ENCODE measurements around the gene MORC2.

MORC2 gene

DNA sequence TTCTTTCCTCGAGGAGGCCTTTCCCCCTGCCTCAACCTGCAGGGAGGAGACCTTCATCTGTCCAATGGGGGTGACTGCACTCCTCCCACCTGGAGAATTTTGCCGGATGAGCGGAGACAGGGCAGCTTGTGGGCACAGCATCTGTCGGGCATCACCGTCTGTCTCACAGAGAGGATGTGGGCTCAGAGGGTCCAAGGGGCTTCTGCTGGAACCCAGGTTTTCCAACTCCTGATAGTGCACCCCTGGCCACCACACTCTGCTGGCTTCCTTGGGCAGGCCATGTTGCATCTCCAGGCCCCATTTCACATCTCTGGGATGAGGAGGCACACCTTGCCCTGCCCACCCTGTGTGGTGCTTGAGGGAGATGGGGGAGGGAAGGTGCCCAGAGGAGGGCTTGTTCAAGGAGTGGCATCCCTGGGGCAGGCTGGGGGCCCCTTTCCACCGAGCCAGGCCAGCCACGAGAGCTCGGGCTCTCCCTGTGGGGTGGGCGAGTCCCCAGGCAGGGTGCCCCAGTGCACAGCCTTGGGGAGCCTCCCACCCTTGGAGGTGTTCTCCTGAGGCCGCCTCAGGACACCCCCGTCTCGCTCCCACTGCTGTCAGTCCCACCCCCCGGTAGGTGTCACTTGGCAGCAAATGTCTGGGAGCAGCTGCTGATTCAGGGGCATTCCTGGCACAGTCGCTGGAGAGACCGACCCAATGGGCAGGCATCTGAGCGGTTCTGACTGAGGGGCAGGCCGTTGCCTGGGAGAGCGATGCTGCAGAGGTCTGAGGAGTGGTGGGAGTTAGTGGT is 84.2 kb downstream of the MORC2 start:
- DNase-seq = no peak

- peak; percentile 8 for DNase-seq
Measured at GRCh38 chr22:30883586-30884145, 84.9 kb downstream of the MORC2 start.

- DNase-seq = no peak
Measured at GRCh38 chr22:30882974-30883533, 85.5 kb downstream of the MORC2 start.

DNA sequence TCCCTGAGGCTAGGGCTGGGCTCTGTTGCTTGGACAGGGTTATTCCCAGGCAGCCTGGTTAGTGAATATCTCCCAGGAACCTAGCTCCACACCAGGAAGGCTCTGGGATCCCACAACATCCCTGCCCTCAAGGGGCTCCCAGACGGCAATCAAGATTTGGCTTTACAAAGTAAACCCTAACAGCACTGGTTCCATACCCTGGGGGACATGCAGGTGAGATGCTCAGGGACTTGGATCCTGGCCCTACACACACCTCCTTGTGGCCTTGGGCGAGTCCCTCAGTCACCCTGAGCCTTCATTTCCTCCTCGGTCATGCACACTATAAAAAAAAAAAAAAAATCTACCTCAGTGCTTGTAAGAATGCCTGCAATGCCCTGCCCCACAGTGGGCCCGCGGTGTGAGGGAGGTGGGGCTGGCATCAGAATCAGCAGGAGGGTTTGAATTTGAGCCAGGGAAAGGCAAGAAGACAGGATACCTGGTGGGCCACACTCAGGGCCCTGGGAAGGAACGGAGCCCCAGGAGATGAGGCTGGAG is 86.3 kb downstream of the MORC2 start:
- peak; percentile 14 for DNase-seq

DNA sequence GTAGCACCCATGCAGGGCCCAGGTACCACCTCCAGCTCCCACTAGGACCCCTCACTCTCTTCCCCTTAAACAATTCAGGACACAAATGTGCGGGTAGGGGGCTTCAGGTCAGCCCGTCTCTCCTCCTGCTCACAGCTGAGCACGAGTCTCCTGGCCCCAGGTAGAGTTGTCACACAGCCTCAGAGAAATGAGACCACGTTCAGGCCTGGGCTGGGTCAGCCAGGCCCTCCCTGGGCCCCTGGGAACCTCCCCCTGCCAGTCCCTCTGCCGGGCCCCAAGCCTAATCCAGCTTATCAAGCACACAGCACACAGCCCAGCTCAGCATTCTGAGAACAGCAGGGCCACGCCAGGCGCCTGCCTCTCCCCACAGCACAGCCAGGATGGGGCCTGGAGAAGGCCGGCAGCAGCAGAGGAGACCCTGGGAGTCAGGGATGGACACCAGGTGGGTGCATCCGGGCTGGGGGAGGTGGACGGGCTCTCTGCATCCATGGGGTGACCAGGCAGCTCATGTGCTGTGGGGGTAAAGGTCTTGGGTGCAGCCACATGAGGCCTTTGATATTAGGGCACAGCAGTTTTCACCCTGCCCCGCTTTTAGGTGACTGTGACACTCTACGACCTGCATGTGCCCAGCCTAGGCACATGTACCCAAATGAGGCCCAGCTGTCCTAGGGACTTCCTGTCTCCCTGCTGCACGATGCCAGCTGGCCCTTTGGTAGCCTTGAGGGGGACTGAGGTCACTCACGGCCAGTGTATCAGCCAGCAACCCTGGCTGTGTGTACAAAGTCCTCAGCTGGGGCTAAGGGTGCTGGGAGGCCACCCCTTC is 87.0 kb downstream of the MORC2 start:
- no peak for DNase-seq

DNA sequence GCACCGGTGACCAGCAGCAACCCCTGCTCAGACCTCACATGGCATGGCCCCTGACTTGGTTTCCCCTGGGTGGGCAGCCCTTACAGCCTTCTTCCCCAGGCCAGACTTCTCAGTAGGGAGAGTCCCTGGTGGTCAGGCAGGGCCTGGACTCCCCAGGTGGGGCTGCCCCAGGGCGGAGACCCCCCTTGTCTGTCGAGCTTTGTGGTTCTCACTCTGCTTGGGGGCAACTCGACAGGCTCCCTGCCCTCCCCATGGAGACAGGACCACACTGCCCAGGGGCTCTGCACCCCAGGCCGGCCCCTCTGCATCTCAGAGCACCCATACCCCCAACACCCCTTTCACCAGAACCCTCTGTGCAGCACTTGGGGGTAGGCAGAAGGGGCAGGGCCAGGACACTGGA is 87.7 kb downstream of the MORC2 start:
- no peak for DNase-seq

DNA sequence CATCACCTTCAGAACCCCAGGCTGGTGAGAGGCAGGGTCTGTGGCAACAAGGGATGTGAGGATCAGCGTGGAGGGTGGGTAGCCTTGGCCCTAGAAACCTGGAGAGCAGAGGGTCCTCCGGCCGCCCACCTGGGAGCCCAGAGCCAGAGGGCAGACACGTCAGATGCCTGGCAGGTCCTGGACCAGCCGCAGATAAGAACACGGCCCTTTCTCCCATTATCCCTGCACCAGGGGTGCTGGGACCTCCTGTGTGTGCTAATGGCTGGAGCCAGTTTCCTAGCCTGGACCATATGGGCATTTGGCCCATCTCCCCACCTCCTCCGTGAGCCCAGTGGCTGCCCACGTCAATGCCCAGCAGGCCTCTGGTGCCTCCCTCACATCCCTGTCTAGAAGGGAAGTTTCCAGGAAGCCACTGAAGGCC is 88.4 kb downstream of the MORC2 start:
- DNase-seq = no peak

DNA sequence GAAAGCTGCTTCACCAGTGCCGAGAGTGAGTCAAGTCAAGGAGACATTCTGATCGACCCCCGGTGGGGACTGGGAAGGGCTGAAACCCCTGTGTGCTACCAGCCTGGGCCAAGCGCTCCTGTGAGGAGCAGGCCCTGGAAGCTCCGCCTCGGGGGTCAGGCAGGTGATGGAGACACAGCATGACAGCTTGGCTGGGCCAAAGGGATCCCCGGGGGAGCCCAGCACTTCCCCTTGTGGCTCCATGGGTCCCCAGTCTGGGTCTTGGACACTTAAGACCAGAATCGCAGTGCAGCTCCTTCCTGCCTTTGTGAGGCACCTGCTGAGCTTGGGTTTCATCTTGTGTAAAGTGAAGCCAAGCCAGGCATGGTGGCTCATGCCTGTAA is 89.2 kb downstream of the MORC2 start:
- no peak for DNase-seq

- DNase-seq = no peak
Measured at GRCh38 chr22:30878516-30879414, 89.8 kb downstream of the MORC2 start.

- no peak for DNase-seq
Measured at GRCh38 chr22:30877662-30878515, 90.7 kb downstream of the MORC2 start.

DNA sequence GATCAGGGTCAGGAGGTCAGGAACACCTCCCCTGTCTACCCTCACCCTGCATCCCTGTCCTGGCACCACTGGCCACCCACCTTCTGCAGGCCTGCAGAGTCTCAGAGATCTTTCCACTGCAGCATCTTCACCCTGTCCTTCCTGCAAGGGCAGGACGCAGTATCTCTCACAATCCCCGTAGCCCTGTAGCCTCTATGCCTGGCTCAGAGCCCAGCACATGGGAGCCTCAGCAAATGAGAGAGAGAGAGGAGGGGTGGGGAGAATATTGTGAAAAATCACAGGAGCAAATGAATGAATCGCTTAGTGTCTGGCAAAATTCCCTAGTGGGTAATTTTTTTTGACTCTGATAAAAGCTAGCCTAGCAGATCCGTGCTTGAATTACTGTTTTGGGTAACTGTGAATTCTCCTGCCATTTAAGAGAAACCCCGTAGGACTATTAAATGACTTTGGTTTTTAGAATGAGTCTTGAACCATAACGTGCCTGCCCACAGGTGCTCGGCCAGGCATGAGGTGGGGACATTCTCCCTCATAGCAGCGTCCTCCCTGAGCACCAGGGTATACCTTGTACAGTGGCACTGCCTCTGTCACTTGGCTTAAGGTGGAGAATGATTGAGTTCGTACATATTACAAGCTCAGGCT is 91.5 kb downstream of the MORC2 start:
- no peak for DNase-seq

- no peak for DNase-seq
Measured at GRCh38 chr22:30876221-30876751, 92.3 kb downstream of the MORC2 start.

DNA sequence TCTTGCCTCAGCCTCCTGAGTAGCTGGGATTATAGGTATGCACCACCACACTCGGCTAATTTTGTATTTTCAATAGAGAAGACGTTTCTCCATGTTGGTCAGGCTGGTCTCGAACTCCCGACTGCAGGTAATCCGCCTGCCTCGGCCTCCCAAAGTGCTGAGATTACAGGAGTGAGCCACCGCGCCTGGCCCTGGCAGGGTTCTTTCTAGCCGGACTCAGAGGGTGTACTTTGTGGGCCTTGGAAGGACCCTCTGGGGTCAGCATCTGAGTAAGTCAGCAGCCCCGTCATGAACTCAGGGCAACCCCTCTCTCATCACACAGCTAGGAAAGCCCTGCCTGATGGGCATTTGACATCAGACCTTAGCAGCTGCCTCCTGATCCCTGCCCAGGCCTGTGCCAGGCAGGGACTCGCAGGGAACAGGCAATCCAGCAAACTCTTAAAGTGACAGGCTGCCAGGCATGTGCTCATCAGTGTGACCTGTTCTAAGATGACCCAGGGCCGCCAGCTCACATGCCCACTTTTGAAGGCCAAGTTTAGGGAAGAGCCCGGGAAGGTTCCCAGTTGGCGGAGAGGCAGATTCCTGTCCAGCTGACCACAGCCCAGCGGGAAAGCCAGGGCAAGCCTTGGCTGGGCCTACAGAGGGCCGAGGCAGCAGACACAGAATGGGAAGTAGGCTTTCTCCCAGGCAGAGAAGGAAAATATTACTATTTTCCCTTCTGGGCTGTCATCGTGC is 92.9 kb downstream of the MORC2 start:
- no peak for DNase-seq
